CD14-positive monocyte (primary cell): ENCODE measurements around the gene CWC27. TPM values are rescaled to one million over a fixed set of nuclear protein-coding genes. Genes with fewer than 3 reads are reported as not detected.
"Not testable (repeated sequence)": the region's sequence is repeated elsewhere in the genome, so short reads cannot be mapped to it uniquely, and the experiment has no call there.

Source experiments
- DNase-seq, 3 donors: peaks; one replicate each; pipeline ENCODE4 v3.0.0-alpha.2; 2011 to 2022
- H2AFZ ChIP-seq: 2 replicates; pipeline ENCODE4 v1.6.0; 2012; ENCODE audit warnings: mild to moderate bottlenecking, low read depth, low read length, inconsistent platforms; ENCODE audit not compliant: insufficient read depth, poor library complexity, severe bottlenecking
- H3K27ac ChIP-seq, 2 donors: 1 replicate in 1 of 2; 2 replicates in 1 of 2; pipeline ENCODE4 v1.5.1; 2012 to 2013; ENCODE audit warnings: low read length in 2 of 2, control low read depth in 1 of 2, inconsistent platforms in 1 of 2, low read depth in 1 of 2, mild to moderate bottlenecking in 1 of 2
- H3K27me3 ChIP-seq, 2 donors: one replicate each; pipeline versions ENCODE4 v1.6.0 to v1.6.1; 2011 to 2013; ENCODE audit warnings: low read length in 2 of 2; ENCODE audit not compliant: control insufficient read depth in 2 of 2, insufficient read depth in 2 of 2
- H3K36me3 ChIP-seq, 2 donors: replicated peaks in 1 of 2; 1 replicate in 1 of 2; 2 replicates in 1 of 2; pipeline versions ENCODE4 v1.5.1 to v1.6.1; 2012 to 2013; ENCODE audit warnings: low read length in 2 of 2, control low read depth in 1 of 2, inconsistent platforms in 1 of 2, mild to moderate bottlenecking in 1 of 2; ENCODE audit not compliant: insufficient read depth in 2 of 2, control insufficient read depth in 1 of 2
- H3K4me1 ChIP-seq, 2 donors: 1 replicate in 1 of 2; 2 replicates in 1 of 2; pipeline versions ENCODE4 v1.5.1 to v1.6.1; 2012 to 2013; ENCODE audit warnings: low read length in 2 of 2, control low read depth in 1 of 2, inconsistent platforms in 1 of 2, mild to moderate bottlenecking in 1 of 2, moderate library complexity in 1 of 2; ENCODE audit not compliant: insufficient read depth in 2 of 2, control insufficient read depth in 1 of 2
- H3K4me2 ChIP-seq: replicated peaks from 2 replicates; pipeline ENCODE3; 2012; ENCODE audit warnings: low read length, moderate library complexity, mild to moderate bottlenecking; ENCODE audit not compliant: poor library complexity, severe bottlenecking; ENCODE audit errors: extremely low read depth
- H3K4me3 ChIP-seq, 3 experiments: fragments of 200-600 bp in 1 of 3; sonication (generic) in 1 of 3; replicated peaks in 1 of 3; 1 replicate in 2 of 3; 2 replicates in 1 of 3; pipeline ENCODE4 v1.5.1; 2011 to 2013; ENCODE audit warnings: low read length in 3 of 3, mild to moderate bottlenecking in 3 of 3, control low read depth in 2 of 3, low read depth in 2 of 3, inconsistent platforms in 1 of 3, moderate library complexity in 1 of 3
- H3K79me2 ChIP-seq: 2 replicates; pipeline ENCODE4 v1.6.0; 2012; ENCODE audit warnings: mild to moderate bottlenecking, control low read depth, inconsistent platforms, low read length, moderate library complexity; ENCODE audit not compliant: insufficient read depth
- H3K9ac ChIP-seq: 2 replicates; pipeline ENCODE4 v1.6.0; 2017; ENCODE audit warnings: low read length, mild to moderate bottlenecking; ENCODE audit not compliant: insufficient read depth, poor library complexity, severe bottlenecking
- H3K9me3 ChIP-seq, 2 donors: replicated peaks in 1 of 2; 1 replicate in 1 of 2; 2 replicates in 1 of 2; pipeline versions ENCODE4 v1.5.1 to v1.6.1; 2012 to 2013; ENCODE audit warnings: low read length in 2 of 2, control low read depth in 1 of 2; ENCODE audit not compliant: control insufficient read depth in 1 of 2, insufficient read depth in 1 of 2
- H4K20me1 ChIP-seq: 2 replicates; pipeline ENCODE4 v1.6.0; 2012; ENCODE audit warnings: mild to moderate bottlenecking, low read length, control low read depth, moderate library complexity; ENCODE audit not compliant: insufficient read depth
- H3K27ac Mint-ChIP-seq, 7 donors: one replicate each; pipeline ENCODE4 v1.8.0; 2020; ENCODE audit warnings: mild to moderate bottlenecking in 7 of 7, mixed read lengths in 7 of 7, moderate library complexity in 6 of 7, inconsistent platforms in 2 of 7
- H3K27me3 Mint-ChIP-seq, 3 donors: one replicate each; pipeline ENCODE4 v1.8.0; 2021 to 2022; ENCODE audit warnings: low read depth in 3 of 3, mild to moderate bottlenecking in 3 of 3, mixed read lengths in 3 of 3, moderate library complexity in 3 of 3, inconsistent platforms in 1 of 3
- H3K36me3 Mint-ChIP-seq, 2 donors: one replicate each; pipeline ENCODE4 v1.8.0; 2020; ENCODE audit warnings: mixed read lengths in 2 of 2, inconsistent platforms in 1 of 2, mild to moderate bottlenecking in 1 of 2
- H3K4me1 Mint-ChIP-seq: one replicate; pipeline ENCODE4 v1.8.0; 2020; ENCODE audit warnings: mild to moderate bottlenecking, mixed read lengths
- H3K4me3 Mint-ChIP-seq, 2 donors: one replicate each; pipeline ENCODE4 v1.8.0; 2020; ENCODE audit warnings: mild to moderate bottlenecking in 2 of 2, mixed read lengths in 2 of 2, moderate library complexity in 1 of 2
- H3K9me3 Mint-ChIP-seq, 7 donors: one replicate each; pipeline ENCODE4 v1.8.0; 2020 to 2022; ENCODE audit warnings: mixed read lengths in 7 of 7, mild to moderate bottlenecking in 6 of 7, moderate library complexity in 6 of 7, inconsistent platforms in 2 of 7
- WGBS: methylation state at CpG from one replicate; pipeline ENCODE4 v1.1.5; 2013; ENCODE audit warnings: missing lambda C conversion rate; ENCODE audit not compliant: insufficient coverage; 5-methylcytosine and 5-hydroxymethylcytosine counted together
- intact Hi-C, 2 donors: fragments of 100-400 bp; cut with micrococcal nuclease; formaldehyde crosslinking; loops; one replicate each; pipeline versions ENCODE4 v1.15.0 to v1.15.1; 2023
- polyA plus RNA-seq, 3 donors: library from polyadenylated mRNA; depleted of rRNA in 1 of 3; unstranded in 2 of 3; stranded (reverse) in 1 of 3; fragments of 300-500 nt in 2 of 3; fragments of >200 nt in 1 of 3; fragmentation: Illumina TruSeq in 2 of 3; gene quantifications; 1 replicate in 2 of 3; 2 replicates in 1 of 3; pipeline ENCODE4 v1.2.3, GENCODE V29; 2012 to 2021
- TF ChIP-seq, protein P1 (sequence below): fragments of 200-600 bp; IDR thresholded peaks from one replicate; pipeline ENCODE4 v1.8.0; 2022; ENCODE audit warnings: antibody characterized with exemption, mild to moderate bottlenecking

The CWC27 gene
- polyA plus RNA-seq, 3 donors = 6.6 to 18.9 (median 14.5) TPM

DNA sequence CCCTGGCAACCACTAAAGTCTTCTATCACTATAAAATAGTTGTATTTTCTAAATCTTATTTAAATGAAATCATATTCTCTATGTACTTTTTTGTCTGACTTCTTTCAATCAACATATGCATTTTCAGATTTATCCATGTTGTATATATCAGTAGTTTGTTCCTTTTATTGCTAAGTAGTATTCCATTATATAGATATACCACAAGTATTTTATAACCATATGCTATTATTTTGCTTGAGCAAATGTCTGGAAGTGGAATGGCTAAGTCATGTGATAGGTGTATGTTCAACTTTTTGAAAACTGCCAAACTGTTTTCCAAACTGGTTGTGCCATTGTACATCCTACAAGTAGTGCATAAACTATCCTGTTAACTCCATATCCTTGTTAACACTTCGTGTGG is 131.1 kb downstream of the CWC27 start:
- intact Hi-C loops = no loop called here
- no peak overlapping the region for H3K4me2 ChIP-seq
- H3K9me3 ChIP-seq = no peaks in the 10 kb centered on the region
- no peak for DNase-seq
- TF ChIP-seq, protein P1, sequence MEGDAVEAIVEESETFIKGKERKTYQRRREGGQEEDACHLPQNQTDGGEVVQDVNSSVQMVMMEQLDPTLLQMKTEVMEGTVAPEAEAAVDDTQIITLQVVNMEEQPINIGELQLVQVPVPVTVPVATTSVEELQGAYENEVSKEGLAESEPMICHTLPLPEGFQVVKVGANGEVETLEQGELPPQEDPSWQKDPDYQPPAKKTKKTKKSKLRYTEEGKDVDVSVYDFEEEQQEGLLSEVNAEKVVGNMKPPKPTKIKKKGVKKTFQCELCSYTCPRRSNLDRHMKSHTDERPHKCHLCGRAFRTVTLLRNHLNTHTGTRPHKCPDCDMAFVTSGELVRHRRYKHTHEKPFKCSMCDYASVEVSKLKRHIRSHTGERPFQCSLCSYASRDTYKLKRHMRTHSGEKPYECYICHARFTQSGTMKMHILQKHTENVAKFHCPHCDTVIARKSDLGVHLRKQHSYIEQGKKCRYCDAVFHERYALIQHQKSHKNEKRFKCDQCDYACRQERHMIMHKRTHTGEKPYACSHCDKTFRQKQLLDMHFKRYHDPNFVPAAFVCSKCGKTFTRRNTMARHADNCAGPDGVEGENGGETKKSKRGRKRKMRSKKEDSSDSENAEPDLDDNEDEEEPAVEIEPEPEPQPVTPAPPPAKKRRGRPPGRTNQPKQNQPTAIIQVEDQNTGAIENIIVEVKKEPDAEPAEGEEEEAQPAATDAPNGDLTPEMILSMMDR = no peak
- no peak overlapping the region for H3K4me3 ChIP-seq
- peaks cover 0 to 11% (median 6%) of the 10 kb centered on the region in 7 donors for H3K9me3 Mint-ChIP-seq
- H3K79me2 ChIP-seq = no peaks in the 10 kb centered on the region
- H3K36me3 Mint-ChIP-seq = peaks cover 14 to 25% of the 10 kb centered on the region in 2 donors
- no peaks in the 10 kb centered on the region for H4K20me1 ChIP-seq
- H3K4me3 Mint-ChIP-seq = no peak overlapping the region
- no peaks in the 10 kb centered on the region for H3K4me1 Mint-ChIP-seq
- no peak overlapping the region for H3K27ac Mint-ChIP-seq
- H3K27me3 ChIP-seq = no peaks in the 10 kb centered on the region
- H3K9ac ChIP-seq = no peak overlapping the region
- H3K4me1 ChIP-seq = no peaks in the 10 kb centered on the region
- no peak overlapping the region for H2AFZ ChIP-seq
- H3K27ac ChIP-seq = no peak overlapping the region
- H3K27me3 Mint-ChIP-seq = peaks cover 0 to 2% (median 0%) of the 10 kb centered on the region in 3 donors
- WGBS = no CpG with 5 or more reads among the region's 1 CpG
- peaks cover 0 to 3% of the 10 kb centered on the region in 2 donors for H3K36me3 ChIP-seq

DNA sequence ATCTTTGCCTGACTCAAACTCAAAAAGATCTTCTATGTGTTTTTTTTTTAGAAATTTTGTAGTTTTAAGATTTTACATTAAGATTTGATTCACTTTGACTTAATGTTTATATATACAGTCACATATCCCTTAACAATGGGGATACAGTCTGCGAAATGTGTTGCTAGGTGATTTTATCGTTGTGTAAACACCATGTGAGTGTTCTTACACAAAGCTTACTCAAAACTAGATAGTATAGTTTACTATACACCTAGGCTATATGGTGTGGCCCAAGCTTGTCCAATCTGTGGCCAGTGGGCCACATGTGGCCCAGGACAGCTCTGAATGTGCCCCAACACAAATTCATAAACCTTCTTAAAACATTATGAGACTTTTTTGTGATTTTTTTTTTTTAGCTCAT is 131.9 kb downstream of the CWC27 start:
- TF ChIP-seq, protein P1 = no peak
- H3K4me2 ChIP-seq = no peak overlapping the region
- H3K36me3 ChIP-seq = peaks cover 0 to 3% of the 10 kb centered on the region in 2 donors
- no peak overlapping the region for H3K27ac ChIP-seq
- no CpG with 5 or more reads among the region's 2 CpGs for WGBS
- peaks cover 13 to 21% of the 10 kb centered on the region in 2 donors for H3K36me3 Mint-ChIP-seq
- no peak overlapping the region for H3K27ac Mint-ChIP-seq
- H3K79me2 ChIP-seq = no peaks in the 10 kb centered on the region
- no peak overlapping the region for H3K4me3 Mint-ChIP-seq
- H3K9me3 ChIP-seq = no peaks in the 10 kb centered on the region
- H3K9ac ChIP-seq = no peak overlapping the region
- peaks cover 0 to 12% (median 6%) of the 10 kb centered on the region in 7 donors for H3K9me3 Mint-ChIP-seq
- H3K27me3 ChIP-seq = no peaks in the 10 kb centered on the region
- H3K27me3 Mint-ChIP-seq = peaks cover 0 to 2% (median 0%) of the 10 kb centered on the region in 3 donors
- no peaks in the 10 kb centered on the region for H4K20me1 ChIP-seq
- no peak overlapping the region for H3K4me3 ChIP-seq
- no peaks in the 10 kb centered on the region for H3K4me1 ChIP-seq
- intact Hi-C loops = no loop called here
- no peaks in the 10 kb centered on the region for H3K4me1 Mint-ChIP-seq
- no peak overlapping the region for H2AFZ ChIP-seq
- no peak for DNase-seq

DNA sequence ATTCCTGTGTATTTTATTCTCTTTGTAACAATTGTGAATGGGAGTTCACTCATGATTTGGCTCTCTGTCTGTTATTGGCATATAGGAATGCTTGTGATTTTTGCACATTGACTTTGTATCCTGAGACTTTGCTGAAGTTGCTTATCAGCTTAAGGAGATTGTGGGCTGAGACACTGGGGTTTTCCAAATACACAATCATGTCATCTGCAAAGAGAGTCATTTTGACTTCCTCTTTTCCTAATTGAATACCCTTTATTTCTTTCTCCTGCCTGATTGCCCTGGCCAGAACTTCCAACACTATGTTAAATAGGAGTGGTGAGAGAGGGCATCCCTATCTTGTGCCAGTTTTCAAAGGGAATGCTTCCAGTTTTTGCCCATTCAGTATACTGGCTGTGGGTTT is 138.7 kb downstream of the CWC27 start:
- H3K9me3 ChIP-seq, H3K27me3 ChIP-seq, H3K4me1 Mint-ChIP-seq, H3K27me3 Mint-ChIP-seq, H3K9ac ChIP-seq, intact Hi-C loops, DNase-seq, H3K4me3 ChIP-seq, H4K20me1 ChIP-seq, H2AFZ ChIP-seq, H3K4me1 ChIP-seq, H3K4me3 Mint-ChIP-seq, H3K4me2 ChIP-seq, H3K27ac Mint-ChIP-seq, H3K36me3 ChIP-seq, H3K27ac ChIP-seq, H3K79me2 ChIP-seq: not testable (repeated sequence)
- Mint-ChIP-seq H3K9me3 (peaks cover 12 to 37% (median 22%) of the 10 kb centered on the region in 7 donors), H3K36me3 (peaks cover 12 to 23% of the 10 kb centered on the region in 2 donors)
